Stimulated activated CD4-positive, alpha-beta T cell treated with anti-CD3 and anti-CD28 coated beads, Interleukin-12 subunit alpha, Interleukin-12 subunit beta, amount 100 ng/mL, for 48 hours (primary cell): ENCODE measurements around the gene ST3GAL6.

Experiments
- DNase-seq, 3 donors: peaks; one replicate each; pipeline ENCODE4 v3.0.0-alpha.2; 2020; ENCODE audit warnings: low read depth in 2 of 3, low spot score in 1 of 3

ST3GAL6 gene

DNA sequence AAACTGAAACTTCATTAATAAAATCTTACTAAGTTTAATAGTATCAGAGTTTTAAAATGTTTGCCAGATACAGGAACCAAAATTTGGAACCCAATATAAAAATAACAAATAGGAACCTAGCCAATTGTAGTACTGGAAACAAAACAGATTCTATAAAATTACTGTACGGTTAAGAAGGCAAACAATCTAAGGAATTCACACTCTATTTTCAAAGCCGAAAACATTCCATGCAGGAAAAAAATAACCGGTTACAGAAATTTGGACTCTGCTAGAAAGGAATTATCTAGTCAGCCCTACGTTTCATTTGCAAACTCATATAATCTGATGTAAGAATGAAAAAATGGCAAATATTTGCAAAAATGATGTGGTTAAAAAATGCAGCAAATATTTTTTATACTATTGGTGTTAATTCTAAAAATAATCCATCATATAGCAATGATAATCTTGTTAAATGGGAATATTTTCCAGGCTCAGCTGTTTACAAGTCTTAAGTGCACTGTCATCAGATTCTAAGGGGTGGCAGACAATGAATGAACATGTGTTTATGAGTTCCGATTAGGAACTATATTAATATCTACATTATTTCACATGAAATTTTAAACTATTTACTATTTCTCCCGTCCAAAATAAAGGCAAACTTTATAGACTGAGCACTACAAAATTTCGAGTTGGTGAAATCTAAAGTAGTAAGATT is 80.3 kb downstream of the ST3GAL6 start:
- DNase-seq, result no peak
